ENCODE data around the gene PIEZO1.
"Not testable (repeated sequence)": the region's sequence is repeated elsewhere in the genome, so short reads cannot be mapped to it uniquely, and the experiment has no call there.

The PIEZO1 gene

DNA sequence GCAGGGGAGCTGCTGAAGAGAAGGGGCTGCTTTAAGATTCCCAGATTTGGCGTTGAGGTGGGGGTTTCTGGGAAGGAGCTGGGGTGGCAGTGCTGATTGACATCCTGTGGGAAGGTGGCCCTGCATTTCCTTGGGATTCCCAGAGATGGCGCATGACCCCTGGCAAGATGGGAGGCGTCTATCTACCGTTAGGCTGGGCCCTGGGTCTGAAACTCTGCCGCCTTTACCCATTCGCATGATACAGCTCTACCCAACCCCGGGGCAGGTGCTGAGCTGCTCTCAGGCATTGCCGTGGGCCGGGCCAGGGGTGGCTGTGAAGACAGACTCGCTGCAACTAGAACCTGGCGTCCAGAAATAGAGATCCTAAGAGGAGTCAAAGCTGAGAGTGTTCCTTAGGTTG lies 112.2 kb downstream of the PIEZO1 start:
- DNase-seq (ENCODE audit: low read depth) = no peak

GRCh38 chr16:88671806-88672205 lies 113.2 kb downstream of the PIEZO1 start:
- no peak for DNase-seq (ENCODE audit: low read depth)

DNA sequence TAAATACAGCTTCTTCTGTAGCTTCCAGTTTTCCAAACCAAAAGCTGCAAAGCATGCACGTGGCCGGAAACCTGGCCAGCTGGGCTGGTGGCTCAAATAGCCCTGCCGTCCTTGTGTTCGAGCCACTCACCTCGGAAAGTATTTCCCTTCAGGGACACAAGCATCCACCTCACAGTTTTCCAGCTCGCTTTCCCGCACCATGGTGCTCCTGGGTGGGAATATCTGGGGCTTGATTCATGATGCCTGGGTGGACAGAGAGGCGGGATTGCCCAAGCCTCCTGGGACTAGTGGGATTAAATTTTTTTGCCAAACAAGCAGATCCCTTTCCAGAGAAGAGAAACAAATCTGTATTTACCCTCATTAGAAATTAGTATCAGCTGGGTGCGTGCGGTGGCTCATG lies 115.0 kb downstream of the PIEZO1 start:
- DNase-seq (ENCODE audit: low read depth) = no peak

DNA sequence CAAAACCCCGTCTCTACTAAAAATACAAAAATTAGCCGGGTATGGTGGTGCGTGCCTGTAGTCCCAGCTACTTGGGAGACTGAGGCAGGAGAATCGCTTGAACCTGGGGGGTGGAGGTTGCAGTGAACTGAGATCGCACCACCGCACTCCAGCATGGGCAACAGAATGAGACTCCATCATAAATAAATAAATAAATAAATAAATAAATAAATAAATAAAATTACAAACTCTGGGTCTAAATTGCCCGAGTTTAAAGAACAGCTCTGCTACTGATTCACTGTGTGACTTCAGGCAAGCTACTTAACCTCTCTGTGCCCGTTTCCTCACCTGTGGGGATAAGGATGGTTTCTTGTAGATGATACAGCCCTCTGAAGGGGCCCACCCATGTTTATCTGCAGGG lies 115.5 kb downstream of the PIEZO1 start:
- not testable (repeated sequence) for DNase-seq (ENCODE audit: low read depth)

DNA sequence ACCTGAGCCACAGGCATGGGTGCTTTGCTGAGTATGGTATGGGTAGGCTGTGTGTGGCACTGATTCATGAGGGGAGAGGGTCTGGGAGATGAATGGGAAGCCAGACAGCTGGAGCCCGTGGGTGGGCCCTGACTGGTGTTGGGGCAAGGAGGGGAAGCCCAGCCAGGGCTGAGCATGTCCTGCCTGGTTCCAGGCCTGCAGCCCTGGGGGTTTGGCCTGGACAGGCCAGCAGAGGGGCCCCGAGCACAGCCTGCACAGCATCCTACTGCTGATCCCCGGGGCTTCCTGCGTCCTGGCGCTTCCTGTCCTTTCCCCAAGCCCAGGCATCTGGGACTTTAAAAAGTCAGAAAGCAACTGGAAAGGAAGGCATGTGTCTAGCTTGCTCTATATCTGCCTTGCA lies 117.6 kb downstream of the PIEZO1 start:
- DNase-seq (ENCODE audit: low read depth) = no peak

DNA sequence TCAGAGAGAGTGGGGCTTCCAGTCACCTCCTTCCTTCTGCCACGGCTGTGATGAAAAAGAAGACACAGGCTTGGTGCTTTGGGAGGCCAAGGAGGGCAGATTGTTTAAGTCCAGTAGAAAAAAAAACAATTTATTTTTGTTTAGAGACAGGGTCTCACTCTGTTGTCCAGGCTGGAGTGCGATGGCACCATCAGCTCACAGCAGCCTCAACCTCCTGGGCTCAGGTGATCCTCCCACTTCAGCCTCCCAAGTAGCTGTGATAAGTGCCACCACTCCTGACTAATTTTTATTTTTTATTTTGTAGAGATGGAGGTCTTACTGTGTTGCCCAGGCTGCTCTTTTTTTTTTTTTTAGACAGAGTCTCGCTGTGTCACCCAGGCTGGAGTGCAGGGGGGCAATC lies 119.5 kb downstream of the PIEZO1 start:
- DNase-seq (ENCODE audit: low read depth) = no peak

All from activated gamma-delta T cell treated with anti-CD3 and anti-CD28 coated beads, Interleukin-2, amount 50 U/mL, for 16 hours (primary cell).